ENCODE measurements around the gene CYB5D1. TPM values are rescaled to one million over a fixed set of nuclear protein-coding genes. Genes with fewer than 3 reads are reported as not detected.

The CYB5D1 gene
- total RNA-seq, 2 experiments from 2014 or later = 18.1 to 24.8 TPM

DNA sequence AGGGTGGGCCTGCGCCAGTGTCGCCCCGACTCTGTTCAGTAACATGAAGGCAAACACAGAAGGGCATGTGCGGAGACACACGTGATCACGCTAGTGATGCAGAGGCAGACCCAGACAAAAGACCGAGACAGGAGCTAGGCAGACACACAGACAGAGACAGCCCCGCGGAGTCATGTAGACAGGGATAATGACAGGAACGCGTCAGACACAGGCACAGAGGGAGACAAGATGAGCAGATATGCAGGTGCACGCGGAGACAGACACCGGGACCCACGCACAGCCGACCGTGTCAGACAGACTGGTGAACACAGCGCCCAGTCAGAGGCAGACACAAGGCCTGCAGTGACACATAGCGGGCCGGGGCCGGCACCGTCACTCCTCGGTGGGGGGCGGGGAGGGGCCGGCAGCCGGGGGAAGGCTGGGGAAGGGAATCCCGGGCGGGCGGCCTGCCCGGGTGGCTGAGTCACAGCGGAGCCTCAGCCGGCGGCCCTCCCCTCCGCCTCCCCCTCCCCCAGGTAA lies 16.3 kb upstream of the CYB5D1 start:
- POLR2A ChIA-PET = interaction anchor here (0.5 kb wide), 1 partner anchor 98 kb away, joined by 3 read pairs; no protein-coding TSS in a partner anchor
- intact Hi-C loops (cut with micrococcal nuclease; ENCODE audit: unreplicated experiment) = loop anchor here (5.0 kb wide), 1 partner anchor 359 kb away; the partner anchor contains the start of genes POLR2A and SLC35G6
- Histone ChIP-seq H3K9me3 (ENCODE audit: low read length) (no peaks in the 10 kb centered on the region), H3K36me3 (ENCODE audit: insufficient read depth, low read length) (peaks cover 21% of the 10 kb centered on the region; the same call in 1 of the 2 replicates), H3K79me2 (ENCODE audit: insufficient read depth, low read depth, low read length) (peaks cover 55% of the 10 kb centered on the region; the same call in 1 of the 2 replicates), H2AFZ (ENCODE audit: low read length) (no peak overlapping the region), H3K4me2 (ENCODE audit: low read length) (peak overlapping the region; percentile 95), H4K20me1 (ENCODE audit: insufficient read depth, low read length) (peaks cover 20% of the 10 kb centered on the region; the same call in 1 of the 2 replicates), H3K4me1 (ENCODE audit: insufficient read depth, low read length, poor library complexity, severe bottlenecking) (peaks cover 48% of the 10 kb centered on the region), H3K27ac (ENCODE audit: low read depth, low read length, poor library complexity, severe bottlenecking) (peak overlapping the region; percentile 92), H3K9me2 (ENCODE audit: insufficient read depth, low read length) (no peaks in the 10 kb centered on the region), H3K4me3 (ENCODE audit: low read depth, low read length, poor library complexity, severe bottlenecking) (peak overlapping the region; percentile 79)
- no TSS peak for BruUV-seq (replicated peaks)
- CTCF ChIA-PET (ENCODE audit: unreplicated experiment) = no interaction called here
- peak; percentile 68 for DNase-seq (ENCODE audit: low spot score)
- no peak for TF ChIP-seq EZH2phosphoT487 (IDR thresholded peaks at IDR 0.05; ENCODE audit: borderline replicate concordance, low read depth, low read length)
- TF ChIP-seq, protein P1, sequence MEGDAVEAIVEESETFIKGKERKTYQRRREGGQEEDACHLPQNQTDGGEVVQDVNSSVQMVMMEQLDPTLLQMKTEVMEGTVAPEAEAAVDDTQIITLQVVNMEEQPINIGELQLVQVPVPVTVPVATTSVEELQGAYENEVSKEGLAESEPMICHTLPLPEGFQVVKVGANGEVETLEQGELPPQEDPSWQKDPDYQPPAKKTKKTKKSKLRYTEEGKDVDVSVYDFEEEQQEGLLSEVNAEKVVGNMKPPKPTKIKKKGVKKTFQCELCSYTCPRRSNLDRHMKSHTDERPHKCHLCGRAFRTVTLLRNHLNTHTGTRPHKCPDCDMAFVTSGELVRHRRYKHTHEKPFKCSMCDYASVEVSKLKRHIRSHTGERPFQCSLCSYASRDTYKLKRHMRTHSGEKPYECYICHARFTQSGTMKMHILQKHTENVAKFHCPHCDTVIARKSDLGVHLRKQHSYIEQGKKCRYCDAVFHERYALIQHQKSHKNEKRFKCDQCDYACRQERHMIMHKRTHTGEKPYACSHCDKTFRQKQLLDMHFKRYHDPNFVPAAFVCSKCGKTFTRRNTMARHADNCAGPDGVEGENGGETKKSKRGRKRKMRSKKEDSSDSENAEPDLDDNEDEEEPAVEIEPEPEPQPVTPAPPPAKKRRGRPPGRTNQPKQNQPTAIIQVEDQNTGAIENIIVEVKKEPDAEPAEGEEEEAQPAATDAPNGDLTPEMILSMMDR (conservative IDR thresholded peaks at IDR 0.05; ENCODE audit: low read length) = peak; percentile 42; the same call in 1 of the 2 replicates

DNA sequence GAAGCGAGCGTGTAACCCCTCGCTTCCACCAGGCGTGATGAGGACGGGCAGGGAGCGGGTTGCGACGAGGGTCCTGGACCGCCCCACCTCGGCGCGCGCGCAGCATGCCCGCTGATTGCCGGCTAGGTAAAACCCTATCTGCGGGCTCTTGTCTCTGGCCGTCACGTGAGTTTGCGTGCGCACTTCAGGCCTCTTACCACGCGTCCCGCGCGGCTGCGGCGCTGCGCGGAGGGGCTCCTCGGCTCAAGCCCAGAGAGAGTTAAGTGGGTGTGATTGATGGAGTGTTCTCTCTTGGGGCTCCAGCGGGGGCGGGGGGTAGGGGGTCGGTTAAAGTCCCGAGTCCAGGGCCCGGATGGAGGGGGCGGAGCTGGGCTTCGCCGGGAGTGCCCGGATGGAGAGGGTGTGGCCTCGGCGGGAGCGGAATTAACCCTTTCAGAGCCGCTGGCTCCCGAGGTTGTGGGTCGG lies 15.9 kb upstream of the CYB5D1 start:
- DNase-seq (ENCODE audit: low spot score) = peak; percentile 90
- H2AFZ ChIP-seq (ENCODE audit: low read length) = no peak overlapping the region
- no TSS peak for BruUV-seq (replicated peaks)
- H3K4me1 ChIP-seq (ENCODE audit: insufficient read depth, low read length, poor library complexity, severe bottlenecking) = peaks cover 47% of the 10 kb centered on the region
- H3K9me2 ChIP-seq (ENCODE audit: insufficient read depth, low read length) = no peaks in the 10 kb centered on the region
- peaks cover 54% of the 10 kb centered on the region; the same call in 1 of the 2 replicates for H3K79me2 ChIP-seq (ENCODE audit: insufficient read depth, low read depth, low read length)
- peaks cover 25% of the 10 kb centered on the region; the same call in 1 of the 2 replicates for H3K36me3 ChIP-seq (ENCODE audit: insufficient read depth, low read length)
- peak overlapping the region; percentile 79 for H3K4me3 ChIP-seq (ENCODE audit: low read depth, low read length, poor library complexity, severe bottlenecking)
- H4K20me1 ChIP-seq (ENCODE audit: insufficient read depth, low read length) = peaks cover 20% of the 10 kb centered on the region; the same call in 1 of the 2 replicates
- no peak for TF ChIP-seq EZH2phosphoT487 (IDR thresholded peaks at IDR 0.05; ENCODE audit: borderline replicate concordance, low read depth, low read length)
- TF ChIP-seq, protein P1 (conservative IDR thresholded peaks at IDR 0.05; ENCODE audit: low read length) = no peak
- peak overlapping the region; percentile 95 for H3K4me2 ChIP-seq (ENCODE audit: low read length)
- ChIA-PET CTCF (ENCODE audit: unreplicated experiment) (no interaction called here), POLR2A (interaction anchor here (0.6 kb wide), 1 partner anchor 768 kb away, joined by 4 read pairs; no protein-coding TSS in a partner anchor)
- H3K9me3 ChIP-seq (ENCODE audit: low read length) = no peaks in the 10 kb centered on the region
- intact Hi-C loops (cut with micrococcal nuclease; ENCODE audit: unreplicated experiment) = loop anchor here (5.0 kb wide), 1 partner anchor 360 kb away; the partner anchor contains the start of genes POLR2A and SLC35G6
- H3K27ac ChIP-seq (ENCODE audit: low read depth, low read length, poor library complexity, severe bottlenecking) = peak overlapping the region; percentile 92

All from OCI-LY7 (cell line).